ENCODE results near the gene USP32.
A peak's percentile ranks its signal among the peaks of the same experiment; 100 is the strongest.
"Not testable (repeated sequence)": the region's sequence is repeated elsewhere in the genome, so short reads cannot be mapped to it uniquely, and the experiment has no call there.

The USP32 gene

DNA sequence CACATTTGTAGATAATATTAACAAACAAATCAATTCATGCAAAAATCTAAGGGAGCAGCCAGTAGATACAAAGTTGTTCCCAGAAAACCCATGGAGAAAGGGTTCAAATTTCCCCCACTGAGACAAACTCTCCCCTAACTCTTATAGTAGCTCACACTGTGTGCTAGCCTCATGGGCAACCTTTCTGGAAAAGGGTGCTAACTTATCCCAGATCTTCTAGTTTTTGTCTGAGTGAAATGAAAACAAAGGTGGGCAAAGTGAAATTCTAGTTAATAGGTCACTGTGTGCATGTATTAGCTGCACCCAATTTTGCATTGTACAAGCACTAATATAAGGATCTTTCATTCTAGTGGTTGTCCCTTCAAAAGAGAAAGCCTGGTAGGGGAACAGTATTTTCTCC, 9.9 kb upstream of the USP32 start:
- DNase-seq: no peak

DNA sequence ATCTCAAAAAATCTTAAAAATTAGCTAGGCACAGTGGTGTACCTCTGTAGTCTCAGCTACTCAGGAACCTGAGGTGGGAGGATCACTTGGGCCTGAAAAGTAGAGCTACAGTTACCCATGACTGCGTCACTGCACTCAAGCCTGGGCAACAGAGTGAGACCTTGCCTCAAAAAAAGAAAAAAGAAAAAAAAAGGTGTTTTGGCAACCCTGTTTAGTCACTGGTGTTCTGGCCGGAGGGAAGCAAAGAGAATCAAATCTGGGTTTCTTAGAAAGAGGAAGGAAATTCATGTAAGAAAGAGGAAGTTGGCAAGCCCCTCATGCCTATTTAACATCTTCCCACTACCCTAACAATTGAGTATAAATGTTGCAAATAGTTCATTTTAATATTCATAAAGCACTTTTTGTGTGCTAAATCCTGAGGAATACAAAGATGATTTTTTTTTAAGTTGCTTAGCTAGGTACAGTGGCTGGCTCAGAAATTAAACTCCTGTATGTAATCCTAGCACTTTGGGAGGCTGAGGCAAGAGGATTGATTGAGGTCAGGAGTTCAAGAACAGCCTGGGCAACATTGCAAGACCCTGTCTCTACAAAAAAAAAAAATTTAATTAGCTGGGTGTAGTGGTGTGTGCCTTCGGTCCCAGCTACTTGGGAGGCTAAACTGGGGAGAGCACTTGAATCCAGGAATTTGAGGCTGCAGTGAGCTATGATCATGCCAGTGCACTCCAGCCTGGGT, 6.5 kb upstream of the USP32 start:
- no peak for DNase-seq

DNA sequence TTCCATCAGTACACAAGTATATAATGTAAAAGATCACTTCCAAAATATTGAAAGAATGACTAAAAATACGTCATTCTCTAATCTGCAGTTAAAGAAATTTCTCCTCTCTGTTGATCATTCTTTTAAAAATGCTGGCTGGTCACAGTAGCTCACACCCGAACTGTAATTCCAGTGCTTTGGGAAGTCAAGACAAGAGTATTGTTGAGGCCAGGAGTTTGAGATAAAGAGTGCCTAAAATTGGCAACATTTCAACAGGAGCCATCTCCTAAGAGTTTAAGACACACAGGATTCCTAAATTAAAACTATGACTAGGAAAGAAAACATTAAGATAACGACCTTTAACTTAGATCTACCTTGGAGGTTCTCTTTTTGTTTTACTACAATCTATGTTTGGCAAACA, 4.5 kb upstream of the USP32 start:
- DNase-seq: no peak

DNA sequence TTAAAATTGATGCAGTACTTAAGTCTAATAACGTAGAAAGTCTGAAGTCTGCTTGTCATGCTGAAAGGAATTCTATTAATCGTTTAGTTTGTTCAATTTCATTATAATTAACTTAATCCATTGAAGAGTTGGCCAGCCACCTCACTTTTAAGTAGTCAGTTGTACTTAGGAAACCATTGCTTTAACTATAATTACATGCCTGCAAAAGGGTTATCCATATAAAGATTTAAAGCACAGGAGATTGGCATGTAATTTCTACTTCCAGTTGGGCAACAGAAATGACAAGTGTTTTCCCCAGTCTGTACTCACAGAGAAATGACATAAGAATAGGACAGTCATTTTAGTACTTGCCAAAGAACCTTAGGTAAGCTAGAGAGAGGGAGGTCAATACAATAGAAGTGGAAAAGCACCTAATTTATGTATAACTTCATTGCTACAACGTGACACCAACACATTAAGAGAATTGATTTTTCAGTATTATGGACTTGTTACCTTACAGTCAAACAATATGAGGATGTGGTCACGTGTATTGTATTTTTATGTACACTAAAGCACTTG, 3.7 kb upstream of the USP32 start:
- DNase-seq: no peak

DNA sequence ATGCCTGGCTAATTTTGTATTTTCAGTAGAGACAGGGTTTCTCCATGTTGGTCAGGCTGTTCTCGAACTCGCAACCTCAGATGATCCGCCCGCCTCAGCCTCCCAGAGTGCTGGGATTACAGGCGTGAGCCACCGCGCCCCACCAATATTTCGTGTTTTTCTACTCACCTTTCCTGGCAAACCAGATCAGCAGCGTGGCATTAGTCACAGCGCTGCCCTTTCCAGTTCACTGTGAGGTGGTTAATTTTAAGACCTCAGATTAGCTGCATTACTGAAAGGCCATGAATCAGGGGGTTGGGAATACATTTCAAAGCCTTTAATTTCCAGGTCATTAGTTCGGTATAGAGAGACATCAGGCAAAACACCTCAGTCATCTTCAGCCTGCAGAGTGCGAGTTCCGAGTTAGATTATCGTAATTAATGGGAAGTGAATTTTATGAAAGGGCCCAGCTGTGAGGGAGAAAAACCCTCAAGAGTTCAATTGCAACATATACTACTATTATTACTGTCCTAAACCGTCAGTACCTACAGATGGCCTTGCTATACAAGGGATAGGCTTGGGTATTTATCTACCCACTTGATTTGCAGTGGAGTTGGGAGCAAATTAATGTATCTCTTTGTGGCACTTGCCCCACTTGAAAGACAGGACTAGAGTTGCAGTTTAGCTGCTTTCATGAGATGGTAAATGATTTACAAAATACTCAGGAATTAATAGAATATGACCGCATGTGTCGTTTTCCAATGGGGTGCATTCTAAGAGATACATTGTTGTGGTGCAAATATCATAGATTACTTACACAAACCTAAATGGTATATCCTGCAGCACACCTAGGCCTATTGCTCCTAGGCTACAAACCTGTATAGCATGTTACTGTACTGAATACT, 2.1 kb upstream of the USP32 start:
- no peak for DNase-seq

DNA sequence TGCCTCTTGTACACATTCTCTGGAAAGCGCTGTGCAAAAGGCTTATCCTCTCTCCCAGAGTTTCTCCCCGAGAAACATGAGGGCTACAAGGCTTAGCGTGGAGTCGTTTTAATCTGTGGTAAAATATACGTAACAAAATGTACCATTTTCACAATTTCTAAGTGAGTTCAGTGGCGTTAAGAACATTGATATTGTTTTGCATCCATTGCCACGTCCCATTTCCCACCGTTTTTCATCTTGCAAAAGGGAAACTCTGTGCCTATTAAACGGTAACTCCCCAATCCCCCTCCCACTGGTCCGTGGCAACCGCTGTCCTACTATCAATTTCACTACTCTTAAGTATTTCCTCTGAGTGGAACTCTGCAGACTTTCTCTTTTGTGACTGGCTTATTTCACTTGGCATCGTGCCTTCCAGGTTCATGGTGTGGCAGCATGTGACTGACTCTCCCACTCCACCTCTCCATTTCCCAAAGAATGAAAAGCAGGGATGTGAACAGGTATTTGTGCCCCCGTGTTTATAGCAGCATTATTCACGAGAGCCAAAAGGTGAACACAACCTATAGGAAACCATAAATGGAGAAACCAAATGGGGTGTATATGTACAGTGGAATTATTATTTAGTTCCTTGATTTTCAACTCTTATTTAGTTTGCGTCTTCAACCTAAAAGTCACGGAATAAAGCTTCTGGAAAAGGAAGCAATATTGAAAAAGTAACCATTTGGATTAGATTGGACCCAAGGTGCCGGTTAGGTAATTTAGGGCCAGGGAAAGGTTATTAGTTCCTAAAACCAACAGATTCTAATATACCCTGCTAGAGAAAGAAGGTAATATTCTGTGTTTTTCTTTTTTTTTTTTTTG, 1.1 kb upstream of the USP32 start:
- DNase-seq: peak; percentile 71

DNA sequence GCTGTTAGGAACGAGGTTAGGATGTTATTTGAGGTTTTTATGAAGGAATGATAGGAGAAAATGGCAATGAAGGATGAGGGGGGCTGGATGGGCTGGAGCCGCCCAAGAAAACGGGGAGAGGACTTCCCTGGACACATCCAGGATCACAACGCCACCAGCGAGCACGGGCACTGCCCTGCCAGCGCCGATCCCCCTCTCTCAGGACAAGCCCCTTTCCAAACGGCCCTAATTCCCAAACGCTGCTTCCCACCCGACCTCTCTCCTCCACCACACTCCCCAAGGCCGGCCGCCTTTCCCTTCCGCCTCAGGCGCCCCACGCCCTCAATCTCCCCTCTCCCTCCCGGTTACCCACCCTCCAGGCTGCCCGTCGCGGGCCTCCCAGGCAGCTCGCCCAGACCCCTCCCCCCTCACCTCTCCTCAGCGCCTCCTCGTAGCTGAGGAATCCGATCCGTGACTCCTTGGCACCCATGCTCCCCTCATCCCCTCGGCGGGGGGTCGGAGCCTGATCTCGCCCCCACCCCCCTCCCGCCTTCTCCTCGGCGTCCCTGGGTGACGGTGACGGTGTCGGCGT, 377 bp downstream of the USP32 start:
- DNase-seq: no peak

DNA sequence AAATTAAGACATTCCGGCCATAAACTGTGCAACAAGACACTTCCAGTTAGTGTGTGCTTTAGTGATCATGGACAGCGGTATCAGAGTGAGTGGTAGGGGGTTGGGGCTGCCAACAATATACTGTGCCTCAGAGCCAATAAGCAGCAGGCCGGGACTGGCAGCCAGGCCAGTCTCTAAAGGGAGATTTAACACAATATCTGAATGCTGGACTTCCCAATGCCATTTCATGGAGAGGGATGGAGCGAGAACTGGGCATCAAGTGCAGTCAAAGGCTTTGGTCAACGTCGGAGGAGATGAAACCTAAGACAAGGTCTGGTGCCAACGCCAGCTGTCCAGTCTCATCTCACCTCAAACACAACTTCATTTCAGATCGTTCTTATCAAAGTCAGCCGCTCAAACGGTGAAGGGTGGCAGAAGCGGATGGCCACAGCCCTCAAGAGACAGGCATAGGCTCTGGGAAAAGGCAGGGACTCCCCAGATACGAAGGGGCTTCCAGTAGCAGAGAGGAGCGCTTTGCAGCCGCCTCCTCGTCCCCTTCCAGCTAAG, 935 bp downstream of the USP32 start:
- DNase-seq: peak; percentile 68

DNA sequence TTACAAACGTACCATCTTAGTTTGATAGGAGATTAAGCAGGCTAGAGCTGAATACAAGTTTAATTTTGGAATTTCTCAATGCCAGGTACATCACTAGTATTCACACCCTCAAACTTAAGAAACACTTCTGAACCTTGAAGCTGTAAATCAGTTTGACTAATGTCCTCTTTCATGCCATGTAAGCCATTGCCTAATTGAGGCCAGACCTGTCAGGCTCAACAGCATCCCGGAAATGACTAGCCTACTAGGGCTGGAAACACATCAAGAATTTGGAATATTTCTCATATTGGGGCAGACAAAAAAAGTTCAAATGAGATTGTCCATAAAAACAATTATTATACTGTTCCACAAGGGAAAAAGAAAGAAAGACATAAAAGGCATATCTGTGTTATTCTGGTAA, 1.7 kb downstream of the USP32 start:
- no peak for DNase-seq

DNA sequence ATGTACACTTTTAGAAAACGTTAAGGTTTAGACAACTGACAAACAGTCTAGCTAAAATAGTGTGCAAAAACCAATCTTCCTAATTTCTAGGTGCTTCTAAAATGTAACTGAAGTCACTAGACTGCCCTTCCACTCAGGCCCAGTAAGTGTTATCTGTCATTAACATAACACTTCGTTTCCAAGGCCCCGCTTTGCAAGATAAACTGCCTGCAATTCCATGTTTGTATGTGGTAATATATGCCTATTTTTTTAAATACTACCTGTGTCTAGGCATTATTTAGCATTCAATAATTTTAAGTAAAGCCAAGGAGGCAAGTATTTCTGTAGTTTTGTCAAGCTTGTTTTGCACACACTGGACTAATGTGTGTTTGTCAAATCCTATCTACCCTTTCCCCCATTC, 3.2 kb downstream of the USP32 start:
- no peak for DNase-seq

DNA sequence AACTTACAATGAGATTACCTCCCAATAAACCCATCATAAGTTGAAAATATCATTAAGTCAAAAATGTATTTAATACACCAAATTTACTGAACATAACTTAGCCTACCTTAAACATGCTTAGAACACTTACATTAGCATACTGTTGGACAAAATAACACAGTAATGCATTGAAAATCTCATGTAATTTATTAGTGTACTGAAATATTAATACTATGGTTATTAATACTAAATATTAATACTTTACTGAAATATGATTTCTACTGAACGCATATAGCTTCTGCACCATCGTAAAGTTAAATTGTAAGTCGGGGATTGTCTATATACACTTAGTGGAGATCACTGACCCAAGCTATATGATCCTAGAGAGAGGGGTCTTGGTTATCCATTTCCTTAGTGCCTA, 4.3 kb downstream of the USP32 start:
- no peak for DNase-seq

DNA sequence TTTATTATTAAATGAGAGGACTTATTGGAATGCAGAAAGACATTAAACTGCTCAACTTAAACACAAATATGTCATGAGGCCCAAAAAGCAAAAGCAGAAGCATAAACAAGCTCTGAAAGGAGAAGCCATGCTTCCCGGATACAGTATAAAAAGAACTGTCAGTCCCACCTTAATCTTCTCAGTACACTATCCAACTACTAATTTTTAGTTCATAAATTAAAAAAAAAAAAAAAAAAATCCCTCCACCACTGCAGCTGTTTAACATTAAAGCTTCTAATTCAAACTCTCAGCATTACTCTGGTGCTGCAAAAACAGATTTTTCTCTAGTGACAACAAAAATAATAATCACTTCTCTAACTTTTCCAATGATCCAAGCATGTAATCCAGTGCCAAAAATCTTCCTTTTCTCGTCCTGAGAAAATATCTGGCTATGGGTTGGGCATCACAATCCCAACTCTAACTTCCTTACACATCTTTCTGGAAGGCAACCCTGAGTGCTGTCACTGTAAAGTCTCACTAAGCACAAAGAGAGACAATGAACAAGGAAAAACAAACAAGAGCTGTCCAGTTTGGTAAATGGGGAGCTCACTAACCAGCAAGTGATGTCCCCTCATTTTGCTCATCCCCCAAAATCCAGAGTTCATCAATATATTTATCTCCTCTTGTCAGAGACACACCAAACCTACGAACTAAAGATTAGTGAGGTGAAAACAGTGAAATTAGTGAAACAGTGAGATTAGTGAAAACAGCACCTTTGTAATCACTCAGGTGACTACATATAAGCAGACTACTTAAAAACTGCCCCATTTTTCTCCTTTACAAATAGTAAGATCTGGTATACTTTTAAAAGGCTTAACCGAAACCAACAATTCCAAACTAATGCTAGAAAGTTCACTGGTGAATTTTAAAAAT, 5.5 kb downstream of the USP32 start:
- DNase-seq: no peak

DNA sequence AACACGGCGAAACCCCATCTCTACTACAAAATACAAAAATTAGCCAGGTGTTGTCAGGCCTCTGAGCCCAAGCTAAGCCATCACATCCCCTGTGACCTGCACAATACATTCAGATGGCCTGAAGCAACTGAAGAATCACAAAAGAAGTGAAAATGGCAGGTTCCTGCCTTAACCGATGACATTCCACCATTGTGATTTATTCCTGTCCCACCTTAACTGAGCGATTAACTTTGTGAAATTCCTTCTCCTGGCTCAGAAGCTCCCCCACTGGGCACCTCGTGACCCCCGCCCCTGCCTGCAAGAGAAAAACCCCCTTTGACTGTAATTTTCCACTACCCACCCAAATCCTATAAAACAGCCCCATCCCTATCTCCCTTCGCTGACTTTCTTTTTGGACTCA, 7.0 kb downstream of the USP32 start:
- not testable (repeated sequence) for DNase-seq

DNA sequence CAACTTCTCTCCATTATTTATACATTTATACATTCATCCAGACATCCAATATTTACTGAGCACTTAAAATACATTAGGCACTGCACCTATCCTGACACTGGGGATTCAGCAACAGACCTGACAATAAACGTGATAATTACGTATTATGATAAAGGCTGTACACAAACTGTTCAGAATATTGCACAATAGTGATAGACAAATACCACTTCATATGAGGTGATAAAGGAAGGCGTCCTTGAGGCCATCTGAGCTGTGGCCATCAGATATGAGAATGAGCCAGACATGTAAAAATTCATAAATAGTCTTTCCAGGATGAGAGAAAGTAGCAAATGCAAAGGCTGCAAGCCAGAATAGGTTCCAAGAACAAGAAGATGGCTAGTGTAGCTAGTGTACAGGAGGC, 8.6 kb downstream of the USP32 start:
- DNase-seq: no peak

DNA sequence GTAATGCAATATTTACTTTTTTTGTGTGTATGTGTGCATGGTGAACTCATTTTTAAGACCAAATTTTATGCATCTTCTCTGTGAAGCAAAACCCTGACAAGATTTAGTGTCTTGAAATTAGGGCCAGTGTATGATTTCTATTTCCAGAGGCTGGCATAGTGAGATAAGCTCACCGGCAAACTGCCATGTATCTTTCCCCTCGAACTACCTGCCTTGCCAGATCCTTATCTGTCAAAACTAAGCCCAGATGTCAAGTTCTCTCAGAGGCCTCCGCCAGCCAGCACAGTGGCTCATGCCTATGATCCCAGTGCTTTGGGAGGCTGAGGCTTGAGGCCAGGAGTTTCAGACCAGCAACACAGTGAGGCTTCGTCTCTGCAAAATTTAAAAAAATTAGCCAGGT, 10.0 kb downstream of the USP32 start:
- DNase-seq: no peak

DNA sequence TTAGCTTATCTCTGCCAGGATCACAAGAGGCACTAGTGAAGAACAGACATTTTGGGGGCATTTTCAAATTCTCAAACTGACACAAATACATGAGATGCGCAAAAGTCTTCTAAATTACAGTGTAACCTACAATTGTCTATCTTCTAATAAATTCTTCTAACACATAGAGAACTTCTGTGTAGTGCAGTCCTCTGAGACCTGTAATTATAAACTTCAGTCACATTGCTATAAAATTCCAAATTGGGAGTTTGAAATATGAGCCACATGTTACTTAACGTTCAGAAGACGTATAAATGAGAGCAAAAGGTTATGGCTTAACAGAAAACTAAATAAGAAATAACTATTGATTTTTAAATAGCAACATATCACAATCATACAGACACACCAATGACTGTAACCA, 12.5 kb downstream of the USP32 start:
- not testable (repeated sequence) for DNase-seq

DNA sequence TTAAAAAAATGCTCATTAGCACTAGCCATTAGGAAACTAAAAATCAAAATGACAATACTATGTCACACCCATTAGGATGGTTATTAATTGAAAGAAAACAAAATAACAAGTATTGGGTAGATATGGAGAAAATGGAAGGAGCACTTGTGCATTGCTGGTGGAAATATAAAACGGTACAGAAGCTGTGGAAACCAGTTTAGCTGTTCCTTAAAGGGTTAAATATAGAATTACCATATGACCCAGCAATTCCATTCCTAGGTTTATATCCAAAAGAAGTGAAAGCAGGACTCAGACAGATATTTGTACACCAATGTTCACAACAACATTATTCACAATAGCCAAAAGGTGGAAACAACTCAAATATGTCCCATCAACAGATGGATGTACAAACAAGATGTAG, 13.7 kb downstream of the USP32 start:
- DNase-seq: not testable (repeated sequence)

DNA sequence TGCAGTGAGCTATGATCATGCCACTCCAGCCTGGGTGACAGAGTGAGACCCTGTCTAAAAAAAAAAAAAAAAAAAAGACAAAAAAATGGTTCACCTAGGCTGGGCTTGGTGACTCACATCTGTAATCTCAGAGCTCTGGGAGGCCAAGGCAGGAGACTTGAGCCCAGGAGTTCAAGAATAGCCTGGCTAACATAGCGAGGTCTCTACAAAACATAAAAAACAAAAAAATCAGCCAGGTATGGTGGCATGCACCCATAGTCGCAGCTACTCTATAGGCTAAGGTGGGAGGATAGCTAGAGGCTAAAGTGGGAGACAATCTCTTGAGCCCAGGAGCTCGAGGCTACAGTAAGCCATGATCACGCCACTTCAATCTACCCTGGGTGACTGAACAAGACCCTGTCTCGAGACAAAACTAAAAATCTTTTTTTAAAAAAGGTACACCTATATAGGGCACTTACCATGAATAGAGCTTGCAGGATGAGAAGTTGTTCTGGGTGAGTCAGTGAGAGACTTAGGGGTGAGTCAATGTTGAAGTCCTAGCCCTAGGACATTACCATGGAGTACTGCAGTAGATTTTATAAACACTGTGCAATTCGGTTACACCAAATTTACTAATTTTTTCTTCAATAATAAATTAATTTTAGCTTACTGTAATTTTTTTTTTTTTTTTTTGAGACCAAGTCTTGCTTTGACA, 19.0 kb downstream of the USP32 start:
- DNase-seq: no peak

DNA sequence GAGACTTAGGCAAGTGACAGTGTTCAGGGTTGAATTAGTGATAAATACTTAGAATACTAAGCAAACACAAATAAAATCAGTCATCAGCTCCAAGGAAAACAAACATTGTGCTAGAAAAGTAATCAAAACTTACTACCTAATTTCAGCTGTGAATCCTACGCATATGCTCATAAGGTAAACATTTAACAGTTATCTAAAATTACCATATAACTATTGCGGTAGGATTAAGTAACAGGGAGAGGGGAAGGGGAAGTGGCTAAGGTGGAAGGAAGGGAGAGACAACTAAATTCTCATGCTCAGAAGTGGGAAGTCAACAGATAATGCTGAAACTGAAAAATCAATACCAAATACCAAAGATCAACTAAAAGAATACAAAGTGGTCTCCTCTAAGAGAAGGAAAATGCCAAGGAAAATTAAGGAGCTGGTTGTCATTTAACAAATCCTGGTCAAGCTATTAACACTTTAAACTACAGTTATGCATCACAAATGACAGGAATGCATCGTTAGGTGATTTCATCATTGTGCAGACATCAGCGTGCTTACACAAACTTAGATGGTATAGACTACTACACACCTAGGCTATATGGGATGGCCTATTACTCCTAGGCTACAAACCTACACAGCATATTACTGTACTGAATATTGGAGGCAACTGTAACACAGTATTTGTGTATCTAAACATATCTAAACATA, 20.0 kb downstream of the USP32 start:
- DNase-seq: no peak

DNA sequence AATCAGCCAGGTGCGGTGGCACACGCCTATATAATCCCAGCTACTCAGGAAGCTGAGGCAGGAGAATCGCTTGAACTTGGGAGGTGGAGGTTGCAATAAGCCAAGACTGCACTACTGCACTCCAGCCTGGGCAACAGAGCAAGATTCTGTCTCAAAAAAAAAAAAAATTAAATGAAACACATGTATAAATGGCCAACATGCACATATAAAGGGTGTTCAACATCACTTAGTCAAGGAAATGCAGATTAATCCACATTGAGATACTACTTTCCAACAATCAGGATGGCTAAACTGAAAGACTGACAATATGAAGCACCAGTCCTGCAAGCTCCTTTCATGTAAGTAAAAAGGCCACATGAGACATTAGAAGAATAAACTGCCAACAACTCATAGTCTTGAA, 20.5 kb downstream of the USP32 start:
- no peak for DNase-seq
